Brain pericyte (primary cell): ENCODE data around the gene DNASE2.
"Not testable (repeated sequence)": the region's sequence is repeated elsewhere in the genome, so short reads cannot be mapped to it uniquely, and the experiment has no call there.

Experiments
- DNase-seq: peaks from one replicate; pipeline ENCODE4 v3.0.0-alpha.2; 2012; ENCODE audit warnings: low read depth, low spot score

The DNASE2 gene

DNA sequence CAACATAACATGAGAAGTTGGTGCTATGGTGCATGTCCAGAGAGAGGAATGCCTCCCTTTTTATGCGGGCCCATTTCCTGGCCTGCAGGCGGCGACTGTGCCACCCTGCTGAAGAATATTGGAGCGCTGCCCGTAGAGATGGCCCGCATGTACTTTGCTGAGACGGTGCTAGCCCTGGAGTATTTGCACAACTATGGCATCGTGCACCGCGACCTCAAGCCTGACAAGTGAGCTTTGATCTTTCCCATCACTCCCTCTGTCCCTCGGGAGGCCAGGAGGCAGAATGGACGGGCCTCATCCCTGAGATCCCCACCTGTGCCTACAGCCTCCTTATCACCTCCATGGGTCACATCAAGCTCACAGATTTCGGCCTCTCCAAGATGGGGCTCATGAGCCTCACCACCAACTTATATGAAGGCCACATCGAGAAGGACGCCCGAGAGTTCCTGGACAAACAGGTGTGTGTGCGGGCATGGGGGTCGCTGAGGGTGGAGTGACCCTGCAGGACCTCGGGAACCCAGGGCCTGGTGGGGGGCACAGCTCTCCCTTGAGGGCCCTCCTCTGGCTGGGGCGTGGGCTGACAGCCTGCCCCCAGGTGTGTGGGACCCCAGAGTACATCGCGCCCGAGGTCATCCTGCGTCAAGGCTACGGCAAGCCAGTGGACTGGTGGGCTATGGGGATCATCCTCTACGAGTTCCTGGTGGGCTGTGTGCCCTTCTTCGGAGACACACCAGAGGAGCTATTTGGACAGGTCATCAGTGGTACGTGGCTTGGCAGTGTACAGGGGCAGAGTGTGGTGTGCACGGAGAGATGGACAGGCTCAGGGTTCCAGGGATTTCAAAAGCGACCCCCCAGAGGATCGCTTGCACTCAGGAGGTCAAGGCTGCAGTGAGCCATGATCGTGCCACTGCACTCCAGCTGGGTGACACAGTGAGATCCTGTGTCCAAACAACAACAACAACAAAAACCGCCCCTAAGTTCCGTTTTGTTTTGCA, 16.2 kb downstream of the DNASE2 start:
- DNase-seq: no peak

DNA sequence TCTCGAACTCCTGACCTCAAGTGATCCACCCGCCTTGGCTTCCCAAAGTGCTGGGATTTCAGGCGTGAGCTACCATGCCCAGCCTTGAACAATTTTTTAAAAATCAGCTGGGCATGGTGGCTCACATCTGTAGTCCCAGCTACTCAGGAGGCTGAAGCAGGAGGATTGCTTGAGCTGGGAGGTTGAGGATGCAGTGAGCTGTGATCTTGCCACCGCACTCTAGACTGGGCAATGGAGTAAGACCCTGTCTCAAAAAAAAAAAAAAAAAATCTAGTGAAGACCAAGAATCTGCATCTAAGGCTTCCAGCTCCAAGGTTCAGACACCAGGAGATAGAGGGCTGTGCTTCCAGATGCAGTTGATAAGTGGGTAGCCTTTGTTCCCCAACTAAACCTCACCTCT, 17.1 kb downstream of the DNASE2 start:
- DNase-seq: no peak

DNA sequence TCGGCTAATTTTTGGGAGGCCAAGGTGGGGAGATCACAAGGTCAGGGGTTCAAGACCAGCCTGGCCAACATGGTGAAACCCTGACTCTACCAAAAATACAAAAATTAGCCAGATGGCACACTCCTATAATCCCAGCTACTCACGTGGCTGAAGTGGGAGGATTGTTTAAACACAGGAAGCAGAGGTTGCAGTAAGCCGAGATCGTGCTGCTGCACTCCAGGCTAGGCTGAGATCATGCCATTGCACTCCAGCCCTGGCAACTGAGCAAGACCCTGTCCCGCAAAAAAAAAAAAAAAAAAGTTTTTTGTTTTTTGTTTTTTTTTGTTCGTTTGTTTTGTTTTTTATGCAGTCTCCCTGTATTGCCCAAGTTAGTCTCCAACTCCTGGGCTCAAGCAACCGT, 21.7 kb downstream of the DNASE2 start:
- no peak for DNase-seq

DNA sequence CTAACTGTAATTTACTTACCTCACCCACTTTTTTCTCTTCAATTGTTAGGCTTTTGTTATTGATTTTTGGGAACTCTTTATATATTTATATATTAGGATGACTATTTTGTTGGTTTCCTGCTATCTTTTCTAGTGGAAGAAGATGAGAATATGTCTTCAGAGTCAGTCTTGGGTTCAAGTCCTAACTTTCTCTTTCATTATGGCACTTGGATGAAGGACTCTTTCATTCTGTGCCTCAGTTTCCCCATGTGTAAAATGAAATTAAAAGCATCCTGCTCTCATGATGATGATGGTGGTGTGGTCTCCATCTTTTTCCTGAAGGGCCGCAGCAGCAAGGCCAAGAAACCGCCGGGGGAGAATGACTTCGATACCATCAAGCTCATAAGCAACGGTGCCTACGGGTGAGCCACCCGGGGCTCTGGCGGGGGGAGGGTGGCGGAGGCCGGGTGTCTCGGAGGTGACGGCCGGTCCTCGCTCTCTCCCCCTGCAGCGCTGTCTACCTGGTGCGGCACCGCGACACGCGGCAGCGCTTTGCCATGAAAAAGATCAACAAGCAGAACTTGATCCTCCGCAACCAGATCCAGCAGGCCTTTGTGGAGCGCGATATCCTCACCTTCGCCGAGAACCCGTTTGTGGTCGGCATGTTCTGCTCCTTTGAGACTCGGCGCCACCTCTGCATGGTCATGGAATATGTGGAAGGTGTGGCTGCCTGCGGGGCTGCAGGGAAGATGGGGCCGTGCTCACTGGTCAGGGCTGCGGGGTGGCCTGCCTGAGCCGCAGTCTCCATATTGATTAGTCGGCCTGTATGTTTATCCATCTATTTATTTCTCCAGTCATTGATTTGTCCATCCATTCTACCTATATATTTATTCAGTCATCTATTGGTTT, 23.0 kb downstream of the DNASE2 start:
- DNase-seq: no peak

DNA sequence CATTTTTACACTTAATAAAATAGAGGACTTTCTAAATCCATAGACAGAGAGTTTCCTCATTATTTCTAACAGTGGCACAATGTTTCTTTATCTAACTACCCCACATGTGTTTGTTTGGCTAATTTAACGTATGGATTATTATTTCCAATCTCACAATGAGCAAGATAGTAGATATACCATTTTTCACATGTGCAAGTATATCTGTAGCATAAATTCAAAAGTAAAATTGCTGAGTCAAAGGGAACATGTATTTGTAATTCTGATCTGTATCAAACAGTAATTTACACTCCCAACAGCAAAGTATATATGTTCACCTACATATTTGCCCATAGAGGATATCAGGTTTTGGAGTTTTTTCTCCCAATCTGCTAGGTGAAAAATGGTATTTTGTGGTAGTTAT, 24.6 kb downstream of the DNASE2 start:
- no peak for DNase-seq

DNA sequence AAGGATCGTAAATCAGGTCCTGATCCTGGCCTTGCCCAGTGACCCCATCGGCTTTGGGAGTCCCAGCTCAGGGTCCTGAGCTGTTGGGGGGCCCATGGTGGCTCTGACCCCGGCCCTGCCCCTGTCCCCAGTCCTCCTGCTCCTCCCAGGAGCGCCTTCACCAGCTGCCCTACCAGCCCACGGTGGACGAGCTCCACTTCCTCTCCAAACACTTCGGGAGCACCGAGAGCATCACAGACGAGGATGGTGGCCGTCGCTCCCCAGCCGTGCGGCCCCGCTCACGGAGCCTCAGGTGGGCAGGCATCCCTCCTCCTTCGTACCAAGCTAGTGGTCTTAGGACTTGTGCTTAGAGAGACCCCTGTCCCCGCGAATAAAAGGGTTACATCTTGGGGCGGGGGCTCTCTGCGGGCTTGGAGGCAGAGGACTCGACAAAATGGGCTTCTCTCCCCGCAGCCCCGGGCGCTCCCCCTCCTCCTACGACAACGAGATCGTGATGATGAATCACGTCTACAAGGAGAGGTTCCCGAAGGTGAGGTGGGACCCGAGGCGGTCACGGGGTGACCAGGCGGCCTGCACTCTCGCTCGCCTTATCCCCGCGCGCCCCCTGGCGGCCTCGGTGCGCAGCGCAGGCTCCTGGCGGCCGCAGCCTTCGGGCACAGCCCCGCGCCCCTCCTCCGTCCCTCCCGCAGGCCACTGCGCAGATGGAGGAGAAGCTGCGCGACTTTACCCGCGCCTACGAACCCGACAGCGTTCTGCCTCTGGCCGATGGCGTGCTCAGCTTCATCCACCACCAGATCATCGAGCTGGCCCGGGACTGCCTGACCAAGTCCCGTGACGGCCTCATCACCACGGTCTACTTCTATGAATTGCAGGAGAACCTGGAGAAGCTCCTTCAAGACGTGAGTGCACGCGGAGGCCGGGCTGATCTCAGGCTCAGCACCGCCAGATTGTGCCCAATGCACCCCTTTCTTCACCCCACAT, 33.8 kb downstream of the DNASE2 start:
- DNase-seq: no peak

DNA sequence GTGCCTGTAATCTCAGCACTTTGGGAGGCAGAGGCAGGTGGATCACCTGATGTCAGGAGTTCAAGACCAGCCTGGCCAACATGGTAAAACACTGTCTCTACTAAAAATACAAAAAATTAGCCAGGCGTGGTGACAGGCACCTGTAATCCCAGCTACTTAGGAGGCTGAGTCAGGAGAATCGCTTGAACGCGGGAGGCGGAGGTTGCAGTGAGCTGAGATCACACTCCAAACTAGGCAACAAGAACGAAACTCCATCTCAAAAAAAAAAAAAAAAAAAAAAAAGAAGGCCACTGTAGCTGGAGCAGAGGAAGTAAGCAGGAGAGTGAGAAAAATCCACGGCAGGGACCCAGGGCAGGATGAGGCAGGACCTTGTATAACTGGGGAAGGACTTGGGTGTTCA, 34.6 kb downstream of the DNASE2 start:
- DNase-seq: not testable (repeated sequence)

DNA sequence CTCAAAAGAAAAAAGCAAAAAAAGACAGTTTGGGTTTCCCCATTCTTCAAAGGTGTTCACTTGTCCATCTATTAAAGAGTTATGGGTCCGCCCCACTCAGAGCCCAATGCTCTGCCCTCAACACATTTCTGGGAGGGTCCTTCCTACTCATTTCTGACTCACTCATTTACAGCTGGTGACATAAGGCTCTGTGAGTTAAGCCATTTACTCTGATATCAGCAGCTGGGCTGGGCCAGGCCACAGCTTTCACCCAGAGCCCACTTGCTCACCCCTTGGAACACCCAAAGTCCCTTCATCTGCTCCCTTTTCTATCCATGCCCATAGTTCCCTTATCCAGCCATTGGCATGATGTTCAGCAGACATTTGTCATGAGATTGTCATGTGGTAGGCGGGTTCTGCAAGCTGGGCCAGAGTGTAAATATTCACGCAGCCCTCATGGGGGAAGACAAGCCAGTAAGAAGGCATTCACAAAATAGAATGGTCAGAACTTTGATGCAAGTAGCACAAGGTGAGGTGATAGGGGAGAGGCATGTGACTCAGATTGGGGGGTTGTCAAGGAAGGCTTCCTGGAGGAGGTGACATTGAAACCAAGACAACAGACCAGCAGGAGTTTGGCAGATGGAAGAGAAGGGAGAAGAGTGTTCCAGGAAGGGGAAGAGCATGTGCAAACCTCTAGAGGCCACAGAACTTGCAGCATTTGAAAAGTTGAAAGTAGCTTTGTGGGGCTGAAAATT, 37.1 kb downstream of the DNASE2 start:
- no peak for DNase-seq

DNA sequence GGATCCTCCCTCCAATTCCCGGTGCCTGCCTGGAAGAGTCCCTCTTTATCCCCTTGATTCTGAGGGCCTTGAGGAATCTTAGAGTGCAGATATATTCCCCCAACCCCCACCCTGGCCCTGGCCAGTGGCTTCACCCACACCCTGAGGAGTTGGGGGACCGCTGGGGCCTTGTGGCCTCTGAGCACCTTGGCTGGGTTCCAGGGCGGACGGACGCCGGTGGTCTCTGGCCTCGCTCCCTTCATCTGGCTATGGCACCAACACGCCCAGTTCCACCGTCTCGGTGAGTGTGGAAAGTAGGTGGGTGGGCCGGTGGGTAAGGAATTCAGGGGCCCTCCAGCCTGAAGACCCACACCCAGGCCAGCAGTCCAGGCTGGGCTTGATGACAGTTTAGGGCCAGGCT, 37.9 kb downstream of the DNASE2 start:
- no peak for DNase-seq

DNA sequence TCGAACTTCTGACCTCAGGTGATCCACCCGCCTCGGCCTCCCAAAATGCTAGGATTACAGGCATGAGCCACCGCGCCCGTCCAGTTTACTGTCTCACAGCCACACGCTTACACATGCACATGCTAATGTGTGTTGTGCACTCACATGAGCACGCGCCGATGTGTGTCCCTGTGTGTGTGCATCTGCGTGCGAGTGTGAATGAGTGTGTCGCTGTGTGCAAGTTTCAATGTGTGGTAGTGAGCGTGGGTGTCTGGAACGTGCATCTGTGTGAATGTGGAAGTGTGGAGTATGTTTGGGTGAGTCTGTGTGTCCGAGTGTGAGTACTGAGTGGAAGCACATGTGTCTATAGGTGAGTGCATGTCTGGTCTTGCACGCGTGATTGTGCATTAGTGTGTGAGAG, 38.7 kb downstream of the DNASE2 start:
- DNase-seq: no peak

DNA sequence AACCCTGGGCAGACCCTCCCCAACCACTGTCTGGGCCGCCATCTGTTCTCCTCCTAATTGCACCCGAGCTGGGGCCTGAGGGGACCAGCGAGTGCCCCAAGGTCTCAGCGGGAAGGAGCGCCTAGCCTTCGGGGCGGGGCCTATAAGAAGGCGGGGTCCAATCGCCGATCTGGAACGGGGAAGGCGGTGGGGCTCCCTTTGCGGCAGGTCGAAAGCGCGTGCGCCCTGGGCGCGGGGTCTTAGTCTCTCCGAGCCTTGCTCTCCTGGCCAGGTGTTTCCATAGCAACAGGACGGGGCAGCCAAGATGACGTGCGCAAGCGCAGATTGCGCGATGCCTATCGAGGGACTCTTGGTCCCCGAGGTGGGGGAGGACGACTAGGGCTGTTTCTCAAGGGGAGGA, 40.2 kb downstream of the DNASE2 start:
- no peak for DNase-seq

DNA sequence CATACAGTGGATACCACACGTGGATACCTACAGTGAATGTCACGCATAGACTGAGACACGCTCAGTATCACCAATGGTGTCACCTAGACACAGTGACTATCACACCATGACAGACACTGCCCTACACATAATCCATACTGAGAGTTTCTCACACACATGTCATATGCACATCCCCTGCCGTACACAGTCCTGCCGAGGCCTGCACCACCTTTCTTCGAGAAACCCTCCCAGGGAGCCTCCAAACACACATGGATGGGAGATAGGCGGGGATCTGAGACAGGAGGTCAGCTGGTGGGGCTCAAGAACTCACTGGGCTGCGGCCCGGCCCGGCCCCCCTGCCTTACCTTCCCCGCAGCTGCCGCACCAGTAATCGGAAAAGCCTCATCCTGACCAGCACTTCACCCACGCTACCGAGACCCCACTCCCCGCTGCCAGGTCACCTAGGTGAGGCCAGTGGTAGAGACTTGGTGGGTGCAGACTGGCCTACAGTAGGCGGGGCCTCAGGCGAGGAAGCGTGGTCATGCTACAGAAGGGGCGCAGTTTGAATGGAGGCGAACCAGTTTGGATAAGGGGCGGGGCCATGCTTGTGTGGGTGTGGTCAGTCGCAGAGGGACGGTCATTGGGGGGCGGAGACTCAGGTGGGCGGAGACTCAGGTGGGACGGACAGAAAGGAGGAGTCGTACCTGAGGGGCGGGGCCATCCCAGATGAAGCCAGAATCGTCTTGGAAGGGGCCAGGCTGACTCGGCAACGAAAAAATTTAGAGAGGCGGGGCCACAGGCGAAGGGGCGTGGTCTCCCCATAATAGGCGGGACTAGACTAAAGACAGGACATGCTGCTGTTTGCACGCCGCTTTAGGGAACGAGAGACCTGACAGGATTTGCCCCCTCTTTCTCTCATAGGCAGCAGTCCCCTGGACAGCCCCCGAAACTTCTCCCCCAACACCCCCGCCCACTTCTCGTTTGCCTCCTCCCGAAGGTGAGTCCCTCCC, 40.9 kb downstream of the DNASE2 start:
- DNase-seq: no peak

DNA sequence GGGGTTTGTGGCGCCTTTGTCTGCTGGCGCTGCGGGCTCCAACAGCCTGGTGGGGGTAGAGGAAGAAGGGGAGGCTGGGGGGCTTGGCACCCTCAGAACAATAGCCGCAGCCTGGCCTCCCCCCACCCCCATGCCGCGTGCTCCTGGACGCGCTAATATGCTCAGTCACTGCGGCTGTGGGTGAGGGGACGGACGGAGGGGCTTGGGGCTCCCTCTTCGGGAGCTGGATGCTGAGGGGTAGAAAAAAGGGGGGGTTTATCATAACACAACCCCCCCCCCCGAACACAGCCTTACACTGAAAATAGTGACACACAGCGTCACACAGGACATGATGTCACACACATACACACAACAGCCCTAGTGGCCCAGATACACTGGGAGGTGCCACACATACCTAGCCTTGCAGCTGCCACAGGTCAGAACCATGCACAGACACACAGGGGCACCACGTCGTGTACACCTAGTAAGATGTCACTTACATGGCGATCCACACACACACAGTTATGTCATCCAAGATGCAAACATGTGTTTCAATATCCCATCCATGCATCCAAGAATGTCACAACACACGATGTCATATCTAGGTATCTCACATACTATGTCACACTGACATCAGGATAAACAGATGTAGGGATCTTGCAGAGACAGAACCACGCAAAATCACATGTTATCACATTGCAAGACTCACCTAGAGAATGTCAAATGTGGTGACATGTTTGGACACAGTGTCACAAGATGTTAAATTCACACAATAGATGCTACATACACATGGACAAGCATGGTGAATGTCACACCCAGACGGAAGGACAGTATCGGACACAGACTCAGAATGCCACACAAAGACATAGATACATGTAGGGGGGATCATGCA, 42.1 kb downstream of the DNASE2 start:
- no peak for DNase-seq

DNA sequence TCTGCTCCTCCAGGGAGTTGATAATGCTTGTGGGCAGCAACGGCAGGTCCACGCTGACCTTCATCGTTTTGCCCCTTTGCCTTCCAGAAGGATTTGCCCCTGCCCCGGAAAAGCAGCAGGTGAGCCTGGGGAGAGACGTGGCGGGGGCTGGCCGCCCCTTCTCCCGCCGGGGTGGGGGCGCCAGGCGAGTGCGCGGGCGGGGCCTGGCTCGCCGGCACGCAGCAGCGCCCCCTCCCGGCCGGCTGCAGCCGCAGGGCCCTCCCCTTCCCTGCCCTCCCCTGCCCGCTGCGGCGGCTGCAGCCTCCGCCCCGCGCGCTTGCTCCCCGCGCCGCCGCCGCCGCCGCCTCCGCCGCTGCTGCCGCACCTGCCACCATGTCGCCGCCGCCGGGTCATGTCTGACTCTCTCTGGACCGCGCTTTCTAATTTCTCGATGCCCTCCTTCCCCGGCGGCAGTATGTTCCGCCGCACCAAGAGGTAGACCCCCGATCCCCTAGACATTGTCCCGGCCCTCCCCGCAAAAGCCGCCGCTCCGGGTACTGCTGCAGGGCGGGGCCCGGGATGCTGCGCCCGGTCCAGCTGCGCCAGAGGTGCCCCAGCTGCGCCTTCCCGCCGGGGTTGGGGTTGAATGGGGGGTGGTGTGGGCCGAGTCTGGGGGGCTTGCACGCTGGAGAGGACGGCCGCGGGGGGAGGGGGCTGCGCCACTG, 42.9 kb downstream of the DNASE2 start, which contains the start of gene MAST1:
Gene MAST1, plus strand, starts transcription at position 334 of the 704 bp plus-strand sequence. Its CDS starts 58 bp downstream, at position 392.
- DNase-seq: no peak

DNA sequence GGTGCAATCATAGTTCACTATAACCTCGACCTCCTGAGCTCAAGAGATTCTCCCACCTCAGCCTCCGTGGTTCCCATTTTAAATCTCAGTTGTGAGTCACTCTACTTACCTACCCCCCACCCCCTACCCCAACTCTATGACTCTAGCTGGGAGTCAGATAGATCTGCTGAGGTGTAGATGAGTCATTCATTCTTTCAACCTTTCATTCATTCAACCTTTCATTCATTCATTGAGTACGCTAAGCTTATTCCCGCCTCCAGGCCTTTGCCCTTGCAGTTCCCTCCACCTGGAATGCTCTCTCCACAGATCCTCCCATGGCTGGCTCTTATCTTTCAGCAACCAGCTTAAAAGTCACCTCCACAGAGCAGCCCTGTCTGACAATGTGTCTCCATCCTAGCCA, 44.0 kb downstream of the DNASE2 start:
- DNase-seq: no peak

DNA sequence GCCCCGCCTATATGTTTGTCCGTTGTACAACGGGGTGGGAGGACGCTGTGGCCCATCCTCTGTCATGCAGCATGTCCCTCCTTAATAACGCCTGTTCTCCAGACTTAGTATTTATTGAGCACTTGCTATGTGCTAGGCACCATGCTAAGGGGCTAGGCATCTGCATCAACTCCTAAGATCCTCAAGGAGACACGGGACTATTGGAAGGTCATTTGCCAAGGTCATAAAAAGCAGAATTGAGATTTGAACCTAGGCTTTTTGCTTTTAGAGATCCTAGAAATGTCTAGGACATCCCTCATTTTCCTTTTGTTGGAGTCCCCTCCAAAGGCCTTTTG, 44.8 kb downstream of the DNASE2 start:
- no peak for DNase-seq

DNA sequence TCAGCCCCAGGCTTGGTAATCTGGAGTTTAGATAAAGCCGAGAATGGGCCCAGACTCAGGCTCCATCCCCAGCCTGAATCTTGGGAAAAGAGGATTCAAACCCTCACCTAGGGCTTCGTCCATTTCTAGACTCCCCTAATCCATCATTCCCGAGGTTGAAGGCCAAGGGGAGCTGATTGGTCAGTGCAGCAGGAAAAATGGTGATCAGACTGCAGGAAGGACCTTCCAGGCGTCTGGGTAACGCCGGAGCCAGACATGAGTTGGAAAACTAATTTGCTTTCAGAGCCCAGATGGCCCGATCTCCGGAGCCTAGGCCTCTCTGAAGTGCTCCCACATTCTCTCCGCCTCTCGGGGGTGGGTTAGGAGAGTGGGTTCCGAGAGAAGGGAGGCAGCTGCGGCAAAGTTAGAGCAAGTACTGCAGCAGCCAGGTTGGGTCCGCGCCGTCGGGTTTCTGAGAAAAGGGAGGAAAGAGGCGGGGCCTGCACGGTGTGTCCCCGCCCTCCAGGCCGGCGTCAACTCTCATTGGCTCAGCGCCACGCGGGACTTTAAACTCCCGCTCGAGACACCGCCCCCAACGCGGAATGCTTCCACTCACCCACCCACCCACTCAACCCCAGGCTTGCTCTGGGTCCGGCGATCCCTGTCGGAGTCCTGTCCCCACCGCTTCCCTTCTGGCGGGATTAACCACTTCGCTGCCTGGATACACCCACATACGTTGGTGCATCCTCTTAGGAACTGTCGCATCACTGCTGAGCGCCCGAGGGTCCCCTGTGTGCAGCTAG, 46.1 kb downstream of the DNASE2 start:
- no peak for DNase-seq
